BLaER1 (cell line): Measurements from ENCODE around the gene OTC.

Experiments used
- H3K27ac ChIP-seq: shearing (Covaris generic); formaldehyde crosslinking; 2 replicates; pipeline ENCODE4 v1.8.1; 2022
- H3K27me3 ChIP-seq: shearing (Covaris generic); formaldehyde crosslinking; 2 replicates; pipeline ENCODE4 v1.8.1; 2022
- H3K36me3 ChIP-seq: shearing (Covaris generic); formaldehyde crosslinking; 2 replicates; pipeline ENCODE4 v1.8.1; 2022
- H3K4me1 ChIP-seq: shearing (Covaris generic); formaldehyde crosslinking; 2 replicates; pipeline ENCODE4 v1.8.1; 2022
- H3K4me2 ChIP-seq: shearing (Covaris generic); formaldehyde crosslinking; 2 replicates; pipeline ENCODE4 v1.8.1; 2022
- H3K4me3 ChIP-seq: shearing (Covaris generic); formaldehyde crosslinking; 2 replicates; pipeline ENCODE4 v1.8.1; 2022
- H3K9ac ChIP-seq: shearing (Covaris generic); formaldehyde crosslinking; 2 replicates; pipeline ENCODE4 v1.8.1; 2022
- H3K9me3 ChIP-seq: shearing (Covaris generic); formaldehyde crosslinking; 2 replicates; pipeline ENCODE4 v1.8.1; 2022
- H4K20me1 ChIP-seq: shearing (Covaris generic); formaldehyde crosslinking; 2 replicates; pipeline ENCODE4 v1.8.1; 2022
- Cebpa-rat ChIP-seq: shearing (Covaris generic); IDR thresholded peaks from 2 replicates; pipeline ENCODE4 v1.8.1; 2022

Gene OTC

DNA sequence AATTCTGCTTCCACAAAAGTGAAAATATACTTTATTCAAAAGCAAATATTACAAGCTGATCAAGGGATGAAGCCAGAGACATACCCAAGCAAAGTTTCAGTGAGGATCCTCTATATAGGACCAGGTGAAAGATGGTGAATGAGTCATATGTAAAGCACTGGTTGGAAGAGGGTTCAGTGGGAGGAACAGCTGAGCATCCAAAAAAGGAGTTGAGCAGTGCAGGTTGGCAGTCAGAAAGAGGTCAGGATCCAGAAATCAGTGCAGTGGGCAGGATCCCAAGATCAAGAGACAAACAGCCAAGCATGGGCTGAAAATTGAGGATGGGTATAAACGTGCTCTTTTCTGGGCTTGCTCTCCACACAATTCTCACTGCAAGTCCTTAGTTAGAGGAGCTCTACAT is 30.3 kb downstream of the OTC start:
- H3K4me2 ChIP-seq = no peak overlapping the region
- no peak overlapping the region for H3K4me3 ChIP-seq

GRCh38 chrX:38400389-38400910 is 48.0 kb downstream of the OTC start:
- no peak for TF ChIP-seq Cebpa-rat

More for the DNA sequence above, 30.3 kb downstream of the OTC start:
- no peaks in the 10 kb centered on the region for H3K27me3 ChIP-seq
- H3K36me3 ChIP-seq = no peaks in the 10 kb centered on the region
- no peaks in the 10 kb centered on the region for H3K4me1 ChIP-seq
- H4K20me1 ChIP-seq = no peaks in the 10 kb centered on the region
- TF ChIP-seq Cebpa-rat = no peak
- no peaks in the 10 kb centered on the region for H3K9me3 ChIP-seq
- no peak overlapping the region for H3K27ac ChIP-seq
- no peak overlapping the region for H3K9ac ChIP-seq

DNA sequence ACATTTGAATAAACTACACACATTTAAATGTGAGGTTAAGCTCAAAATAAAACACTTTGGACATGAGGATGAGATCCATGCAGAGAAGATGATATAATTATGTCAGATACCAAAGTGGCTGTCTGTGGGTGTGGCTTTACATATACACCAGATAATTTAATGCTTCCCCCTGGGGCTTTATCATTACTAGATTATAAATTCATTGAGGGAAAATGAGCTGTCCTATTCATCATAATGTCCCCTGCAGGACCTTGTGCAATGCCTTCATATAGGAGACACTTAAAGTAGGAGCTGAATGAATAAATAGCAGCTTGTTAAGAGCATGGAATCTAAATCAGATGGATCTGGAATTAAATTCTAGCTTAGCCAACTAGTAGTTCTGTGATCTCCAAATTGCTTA is 49.7 kb downstream of the OTC start:
- no peaks in the 10 kb centered on the region for H4K20me1 ChIP-seq
- no peaks in the 10 kb centered on the region for H3K36me3 ChIP-seq
- H3K27me3 ChIP-seq = no peaks in the 10 kb centered on the region
- no peaks in the 10 kb centered on the region for H3K9me3 ChIP-seq
- no peak for TF ChIP-seq Cebpa-rat
- no peak overlapping the region for H3K4me3 ChIP-seq
- H3K4me2 ChIP-seq = no peak overlapping the region
- H3K27ac ChIP-seq = no peak overlapping the region
- H3K4me1 ChIP-seq = no peaks in the 10 kb centered on the region
- no peak overlapping the region for H3K9ac ChIP-seq

More at GRCh38 chrX:38400389-38400910, 48.0 kb downstream of the OTC start:
- Histone ChIP-seq H3K36me3 (no peaks in the 10 kb centered on the region), H3K9ac (no peak overlapping the region), H4K20me1 (no peaks in the 10 kb centered on the region), H3K4me3 (no peak overlapping the region), H3K4me1 (no peaks in the 10 kb centered on the region), H3K9me3 (no peaks in the 10 kb centered on the region), H3K27me3 (no peaks in the 10 kb centered on the region), H3K27ac (no peak overlapping the region), H3K4me2 (no peak overlapping the region)

GRCh38 chrX:38403834-38404233 is 51.4 kb downstream of the OTC start:
- no peak for TF ChIP-seq Cebpa-rat
- Histone ChIP-seq H3K36me3 (no peaks in the 10 kb centered on the region), H3K4me3 (no peak overlapping the region), H3K27ac (no peak overlapping the region), H3K4me1 (no peaks in the 10 kb centered on the region), H3K27me3 (no peaks in the 10 kb centered on the region), H3K4me2 (no peak overlapping the region), H3K9me3 (no peaks in the 10 kb centered on the region), H4K20me1 (no peaks in the 10 kb centered on the region), H3K9ac (no peak overlapping the region)

- H3K4me1 ChIP-seq = no peaks in the 10 kb centered on the region
- no peak overlapping the region for H3K4me3 ChIP-seq
- no peaks in the 10 kb centered on the region for H3K27me3 ChIP-seq
- no peaks in the 10 kb centered on the region for H3K9me3 ChIP-seq
- TF ChIP-seq Cebpa-rat = no peak
- no peak overlapping the region for H3K9ac ChIP-seq
- no peaks in the 10 kb centered on the region for H3K36me3 ChIP-seq
- H3K4me2 ChIP-seq = no peak overlapping the region
- H3K27ac ChIP-seq = no peak overlapping the region
- no peaks in the 10 kb centered on the region for H4K20me1 ChIP-seq
Measured at GRCh38 chrX:38407126-38407525, 54.7 kb downstream of the OTC start.

- H3K4me1 ChIP-seq = no peaks in the 10 kb centered on the region
Measured at GRCh38 chrX:38409289-38409688, 56.9 kb downstream of the OTC start.

DNA sequence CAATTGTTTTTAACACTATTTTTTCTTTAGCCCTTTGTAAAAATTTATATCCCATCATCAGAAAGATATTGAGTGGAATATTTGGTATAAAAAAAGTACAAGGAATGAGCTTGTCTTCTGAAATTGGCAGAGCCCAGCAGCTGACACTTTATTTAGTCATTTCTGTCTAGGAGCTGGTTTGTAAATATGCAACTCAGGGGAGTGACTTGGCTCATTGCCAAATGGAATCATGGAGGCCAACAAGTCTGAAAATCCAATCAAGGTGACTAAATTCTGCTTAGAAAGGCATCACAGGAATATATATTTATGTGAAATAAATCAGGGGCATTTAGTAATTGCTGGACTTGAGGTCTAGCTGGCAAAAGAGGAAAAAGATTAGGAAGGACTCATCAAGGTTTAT is 74.4 kb downstream of the OTC start:
- Histone ChIP-seq H3K4me2 (no peak overlapping the region), H3K4me1 (no peaks in the 10 kb centered on the region), H3K36me3 (no peaks in the 10 kb centered on the region), H3K4me3 (no peak overlapping the region), H3K27me3 (no peaks in the 10 kb centered on the region), H3K27ac (no peak overlapping the region), H3K9me3 (no peaks in the 10 kb centered on the region), H3K9ac (no peak overlapping the region), H4K20me1 (no peaks in the 10 kb centered on the region)
- no peak for TF ChIP-seq Cebpa-rat

More at GRCh38 chrX:38409289-38409688, 56.9 kb downstream of the OTC start:
- no peaks in the 10 kb centered on the region for H3K36me3 ChIP-seq
- no peak overlapping the region for H3K4me3 ChIP-seq
- no peaks in the 10 kb centered on the region for H4K20me1 ChIP-seq
- no peak overlapping the region for H3K4me2 ChIP-seq
- H3K27me3 ChIP-seq = no peaks in the 10 kb centered on the region
- H3K9me3 ChIP-seq = no peaks in the 10 kb centered on the region
- H3K9ac ChIP-seq = no peak overlapping the region
- TF ChIP-seq Cebpa-rat = no peak
- no peak overlapping the region for H3K27ac ChIP-seq

- Histone ChIP-seq H3K4me1 (no peaks in the 10 kb centered on the region), H3K9me3 (no peaks in the 10 kb centered on the region), H3K36me3 (no peaks in the 10 kb centered on the region), H3K27ac (no peak overlapping the region), H3K27me3 (no peaks in the 10 kb centered on the region), H3K4me2 (no peak overlapping the region), H3K9ac (no peak overlapping the region), H3K4me3 (no peak overlapping the region), H4K20me1 (no peaks in the 10 kb centered on the region)
- no peak for TF ChIP-seq Cebpa-rat
Measured at GRCh38 chrX:38431525-38431924, 79.1 kb downstream of the OTC start.

- no peaks in the 10 kb centered on the region for H3K9me3 ChIP-seq
- H3K27ac ChIP-seq = no peak overlapping the region
- no peak overlapping the region for H3K4me3 ChIP-seq
- no peaks in the 10 kb centered on the region for H3K36me3 ChIP-seq
- no peaks in the 10 kb centered on the region for H3K4me1 ChIP-seq
- no peak for TF ChIP-seq Cebpa-rat
- no peak overlapping the region for H3K4me2 ChIP-seq
- no peaks in the 10 kb centered on the region for H3K27me3 ChIP-seq
- H3K9ac ChIP-seq = no peak overlapping the region
- H4K20me1 ChIP-seq = no peaks in the 10 kb centered on the region
Measured at GRCh38 chrX:38435130-38435529, 82.7 kb downstream of the OTC start.

GRCh38 chrX:38437093-38437492 is 84.7 kb downstream of the OTC start:
- no peak overlapping the region for H3K9ac ChIP-seq
- TF ChIP-seq Cebpa-rat = no peak
- no peak overlapping the region for H3K4me3 ChIP-seq
- no peaks in the 10 kb centered on the region for H3K36me3 ChIP-seq
- H3K4me1 ChIP-seq = no peaks in the 10 kb centered on the region
- no peak overlapping the region for H3K4me2 ChIP-seq
- no peaks in the 10 kb centered on the region for H4K20me1 ChIP-seq
- no peaks in the 10 kb centered on the region for H3K9me3 ChIP-seq
- no peak overlapping the region for H3K27ac ChIP-seq
- H3K27me3 ChIP-seq = no peaks in the 10 kb centered on the region

GRCh38 chrX:38438321-38438720 is 85.9 kb downstream of the OTC start:
- H3K4me1 ChIP-seq = no peaks in the 10 kb centered on the region
- H3K27ac ChIP-seq = no peak overlapping the region
- no peaks in the 10 kb centered on the region for H4K20me1 ChIP-seq
- H3K27me3 ChIP-seq = no peaks in the 10 kb centered on the region
- H3K9ac ChIP-seq = no peak overlapping the region
- H3K4me3 ChIP-seq = no peak overlapping the region
- no peak for TF ChIP-seq Cebpa-rat
- no peak overlapping the region for H3K4me2 ChIP-seq
- no peaks in the 10 kb centered on the region for H3K36me3 ChIP-seq
- H3K9me3 ChIP-seq = no peaks in the 10 kb centered on the region
